Right lobe of liver (tissue), 4 donors: Measurements from ENCODE around the gene MAST1.

Experiments
- POLR2A ChIP-seq: fragments of 450-650 bp; IDR thresholded peaks from one replicate; pipeline ENCODE4 v1.6.1; 2017; ENCODE audit warnings: antibody characterized with exemption, mild to moderate bottlenecking
- TF ChIP-seq, protein P1 (sequence below), 4 donors: fragments of 200-600 bp in 3 of 4; fragments of 450-650 bp in 1 of 4; IDR thresholded peaks; one replicate each; pipeline versions ENCODE4 v1.5.1 to v1.8.0; 2016 to 2022; ENCODE audit warnings: antibody characterized with exemption in 4 of 4, mild to moderate bottlenecking in 2 of 4
- donor health status: DM: no; HTN: no; CAD: no.
- donor health status: DM: no; HTN: no; CAD: no.
- donor health status: DM: no; HTN: yes; CAD: no.

DNA sequence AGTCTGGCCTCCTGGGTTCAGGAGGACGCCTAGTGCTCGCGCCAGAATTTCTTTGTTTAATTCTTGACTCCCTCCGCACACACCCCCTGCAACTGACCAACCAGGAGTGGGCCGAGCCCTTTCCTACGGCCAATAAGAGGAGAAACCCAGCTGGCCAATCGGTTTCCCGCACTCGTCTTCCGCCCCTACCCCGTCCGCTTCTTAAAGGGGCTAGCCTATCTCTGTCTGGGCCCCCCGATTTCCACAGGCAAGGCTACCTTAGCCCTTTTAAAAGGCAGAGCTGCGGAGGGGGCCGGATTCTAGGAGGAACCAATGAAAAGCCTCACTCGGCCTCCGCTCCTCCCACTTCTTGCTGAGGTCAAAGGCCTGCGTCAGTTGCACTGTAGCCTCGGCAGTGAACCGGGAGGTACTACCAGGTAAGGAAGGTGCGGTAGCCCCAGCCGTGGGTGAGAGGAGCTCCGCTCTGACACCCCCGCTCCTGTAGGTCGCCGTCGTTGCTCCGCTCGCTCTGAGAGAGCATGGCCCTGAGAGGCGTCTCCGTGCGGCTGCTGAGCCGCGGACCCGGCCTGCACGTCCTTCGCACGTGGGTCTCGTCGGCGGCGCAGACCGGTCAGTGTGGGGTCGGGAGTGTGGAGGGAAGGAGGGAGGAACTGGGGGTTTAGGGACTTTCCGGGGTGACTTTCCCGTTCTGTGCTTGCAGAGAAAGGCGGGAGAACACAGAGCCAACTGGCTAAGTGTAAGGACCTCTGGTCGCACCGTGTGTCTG, 52.7 kb downstream of the MAST1 start, which contains the start of gene GCDH:
- TF ChIP-seq, protein P1, sequence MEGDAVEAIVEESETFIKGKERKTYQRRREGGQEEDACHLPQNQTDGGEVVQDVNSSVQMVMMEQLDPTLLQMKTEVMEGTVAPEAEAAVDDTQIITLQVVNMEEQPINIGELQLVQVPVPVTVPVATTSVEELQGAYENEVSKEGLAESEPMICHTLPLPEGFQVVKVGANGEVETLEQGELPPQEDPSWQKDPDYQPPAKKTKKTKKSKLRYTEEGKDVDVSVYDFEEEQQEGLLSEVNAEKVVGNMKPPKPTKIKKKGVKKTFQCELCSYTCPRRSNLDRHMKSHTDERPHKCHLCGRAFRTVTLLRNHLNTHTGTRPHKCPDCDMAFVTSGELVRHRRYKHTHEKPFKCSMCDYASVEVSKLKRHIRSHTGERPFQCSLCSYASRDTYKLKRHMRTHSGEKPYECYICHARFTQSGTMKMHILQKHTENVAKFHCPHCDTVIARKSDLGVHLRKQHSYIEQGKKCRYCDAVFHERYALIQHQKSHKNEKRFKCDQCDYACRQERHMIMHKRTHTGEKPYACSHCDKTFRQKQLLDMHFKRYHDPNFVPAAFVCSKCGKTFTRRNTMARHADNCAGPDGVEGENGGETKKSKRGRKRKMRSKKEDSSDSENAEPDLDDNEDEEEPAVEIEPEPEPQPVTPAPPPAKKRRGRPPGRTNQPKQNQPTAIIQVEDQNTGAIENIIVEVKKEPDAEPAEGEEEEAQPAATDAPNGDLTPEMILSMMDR (IDR thresholded peaks at IDR 0.05): no peak
- TF ChIP-seq POLR2A: peak; percentile 81
